GM19468 (cell line): ENCODE data around the gene ACP4.
A peak's percentile ranks its signal among the peaks of the same experiment; 100 is the strongest.

Experiments
- ATAC-seq: cut with Tn5 transposase; IDR thresholded peaks from one replicate; pipeline ENCODE4 v1.9.1; 2021; ENCODE audit warnings: mild to moderate bottlenecking, moderate library complexity, moderate number of reproducible peaks; ENCODE audit not compliant: unreplicated experiment; ENCODE audit errors: extremely low read depth

Gene ACP4

GRCh38 chr19:50820086-50820485 is 29.9 kb downstream of the ACP4 start:
- ATAC-seq, result no peak

- ATAC-seq, result no peak
Observed at GRCh38 chr19:50820549-50821247, 30.5 kb downstream of the ACP4 start.

- ATAC-seq, result no peak
Observed at GRCh38 chr19:50821248-50821612, 31.0 kb downstream of the ACP4 start.

GRCh38 chr19:50821622-50822021 is 31.4 kb downstream of the ACP4 start:
- ATAC-seq, result no peak

- ATAC-seq, result no peak
Observed at GRCh38 chr19:50822661-50823208, 32.5 kb downstream of the ACP4 start.

GRCh38 chr19:50823389-50824042 is 33.3 kb downstream of the ACP4 start, which contains the start of gene KLK1:
Gene KLK1, minus strand, starts transcription at chr19:50823787. Its CDS starts 39 bp downstream, at chr19:50823748.
- no peak for ATAC-seq

GRCh38 chr19:50826492-50827240 is 36.5 kb downstream of the ACP4 start:
- no peak for ATAC-seq

GRCh38 chr19:50827476-50827875 is 37.3 kb downstream of the ACP4 start:
- no peak for ATAC-seq

- no peak for ATAC-seq
Observed at GRCh38 chr19:50829801-50830200, 39.6 kb downstream of the ACP4 start.

GRCh38 chr19:50830266-50831025 is 40.2 kb downstream of the ACP4 start:
- ATAC-seq, result no peak

GRCh38 chr19:50831026-50831396 is 40.8 kb downstream of the ACP4 start:
- no peak for ATAC-seq

GRCh38 chr19:50832666-50833065 is 42.5 kb downstream of the ACP4 start:
- ATAC-seq, result no peak

GRCh38 chr19:50833117-50833801 is 43.0 kb downstream of the ACP4 start, which contains the start of gene KLK15:
Gene KLK15, minus strand, starts transcription at chr19:50833574. Its CDS starts 2,082 bp downstream, at chr19:50831492.
- no peak for ATAC-seq

GRCh38 chr19:50833802-50834167 is 43.6 kb downstream of the ACP4 start:
- ATAC-seq, result no peak

- no peak for ATAC-seq
Observed at GRCh38 chr19:50835103-50835784, 45.0 kb downstream of the ACP4 start.

- ATAC-seq, result peak; percentile 63
Observed at GRCh38 chr19:50835785-50836542, 45.7 kb downstream of the ACP4 start.

GRCh38 chr19:50836543-50837195 is 46.5 kb downstream of the ACP4 start:
- ATAC-seq, result no peak

GRCh38 chr19:50837300-50837699 is 47.1 kb downstream of the ACP4 start:
- ATAC-seq, result no peak
